ENCODE measurements around the gene MTHFD2. TPM values are rescaled to one million over a fixed set of nuclear protein-coding genes. Genes with fewer than 3 reads are reported as not detected.

Gene MTHFD2
- total and polyA plus RNA-seq, 2 of the 8 experiments (the other 6 are each of a cell fraction or from before 2014, with no cell fraction given) = 99.5 to 291 TPM

GRCh38 chr2:74221604-74222299 is 23.3 kb downstream of the MTHFD2 start:
- H3K4me2 ChIP-seq (ENCODE audit: insufficient read depth in 1 of 2, low read depth in 2 of 2, low read length in 2 of 2) = no peak overlapping the region
- H3K4me1 ChIP-seq (replicated peaks in 1 of 4; ENCODE audit: control insufficient read depth in 3 of 4, insufficient read depth in 4 of 4, low read length in 3 of 4) = peaks cover 0 to under 1% (median 0%) of the 10 kb centered on the region in 4 experiments; a peak in 1 of 7 replicates
- no peak overlapping the region for H3K4me3 ChIP-seq (ENCODE audit: extremely low read depth in 1 of 4, insufficient read depth in 2 of 4, low read depth in 3 of 4, low read length in 4 of 4)
- POLR2A ChIA-PET (ENCODE audit: partially characterized antibody) = interaction anchor here (0.6 to 72.1 kb wide), 10 partner anchors 8 to 241 kb away, joined by 3 to 2699 read pairs (median 4); partner anchors contain the start of genes BOLA3, MOB1A and MTHFD2
- H2BK5ac ChIP-seq (ENCODE audit: low read depth, low read length) = no peak overlapping the region
- H3K27ac ChIP-seq (ENCODE audit: low read depth, low read length) = no peak overlapping the region
- no peak overlapping the region for H4K8ac ChIP-seq (ENCODE audit: extremely low read depth, insufficient read depth, low read length)
- CTCF ChIA-PET (ENCODE audit: partially characterized antibody) = no interaction called here
- no peaks in the 10 kb centered on the region for H3K79me1 ChIP-seq (ENCODE audit: low read depth, low read length)
- H2BK12ac ChIP-seq (ENCODE audit: low read depth, low read length) = no peak overlapping the region
- no peaks in the 10 kb centered on the region for H3K23me2 ChIP-seq (ENCODE audit: low read depth, low read length)
- H2BK15ac ChIP-seq (ENCODE audit: low read length) = no peak overlapping the region
- no peak overlapping the region for H4K91ac ChIP-seq (replicated peaks; ENCODE audit: insufficient read length, low read length)
- no peak overlapping the region for H3K9ac ChIP-seq (replicated peaks in 1 of 4; ENCODE audit: extremely low read depth in 1 of 4, low read depth in 3 of 4, low read length in 3 of 4)
- H3K14ac ChIP-seq (ENCODE audit: insufficient read length) = no peak overlapping the region
- H4K20me1 ChIP-seq (replicated peaks in 1 of 2; ENCODE audit: control insufficient read depth in 1 of 2, insufficient read depth in 2 of 2, low read length in 2 of 2) = peaks cover 0 to 5% of the 10 kb centered on the region in 2 experiments
- no peak overlapping the region for H3K23ac ChIP-seq (ENCODE audit: insufficient read length)
- FAIRE-seq (no peak), DNase-seq (ENCODE audit: low read depth in 1 of 2, low spot score in 2 of 2) (no peak)
- no peak overlapping the region for H2AFZ ChIP-seq (ENCODE audit: low read length)
- WGBS, 2 experiments (ENCODE audit: extremely low coverage in 1 of 2, insufficient coverage in 1 of 2, insufficient read length in 1 of 2, insufficient replicate concordance in 2 of 2, low coverage in 1 of 2, low lambda C conversion rate in 2 of 2, missing lambda C conversion rate in 1 of 2) = 94% methylated on average over 6 of the region's 6 CpGs; no CpG with 5 or more reads in 1 of the 2 experiments
- no peaks in the 10 kb centered on the region for H3K9me3 ChIP-seq (ENCODE audit: insufficient read depth in 2 of 2, low read depth in 1 of 2, low read length in 1 of 2)
- TF ChIP-seq NRF1 (IDR thresholded peaks at IDR 0.05; ENCODE audit: low read depth, low read length) (no peak), JUND (IDR thresholded peaks at IDR 0.05; ENCODE audit: low read length) (no peak), RNF2 (IDR thresholded peaks at IDR 0.05; ENCODE audit: borderline replicate concordance, low read depth, low read length, missing control alignments, poor library complexity, severe bottlenecking) (no peak), POLR2A (IDR thresholded peaks at IDR 0.05; ENCODE audit: control extremely low read depth in 1 of 2, low read depth in 2 of 2, low read length in 2 of 2) (peak in 1 of 2 experiments; percentile 4; a peak in 1 of 3 replicates), POLR2AphosphoS5 (IDR thresholded peaks at IDR 0.05; ENCODE audit: low read depth, low read length) (peak; percentile 57; the same call in 1 of the 2 replicates)
- H3K79me2 ChIP-seq (ENCODE audit: control insufficient read depth in 1 of 2, insufficient read depth in 2 of 2, low read length in 2 of 2) = no peaks in the 10 kb centered on the region
- H3K36me3 ChIP-seq (ENCODE audit: control insufficient read depth in 2 of 4, insufficient read depth in 4 of 4, low read length in 3 of 4) = peaks cover 0 to 33% (median 15%) of the 10 kb centered on the region in 4 experiments; a peak in 6 of 8 replicates
- no peak overlapping the region for H2BK120ac ChIP-seq (replicated peaks; ENCODE audit: low read depth, low read length)
- H2AK5ac ChIP-seq (ENCODE audit: low read depth, low read length) = no peak overlapping the region
- H3K4ac ChIP-seq (replicated peaks; ENCODE audit: insufficient read length, low read depth, low read length) = no peak overlapping the region
- H3K27me3 ChIP-seq (replicated peaks in 1 of 4; ENCODE audit: control insufficient read depth in 3 of 4, extremely low read depth in 1 of 4, insufficient read depth in 3 of 4, low read length in 3 of 4) = no peaks in the 10 kb centered on the region
- H3K56ac ChIP-seq (replicated peaks; ENCODE audit: insufficient read length, low read depth, low read length) = no peak overlapping the region
- H3K18ac ChIP-seq (ENCODE audit: extremely low read depth, low read length) = no peak overlapping the region
- H2BK20ac ChIP-seq (ENCODE audit: low read length) = no peak overlapping the region
- no peak overlapping the region for H4K5ac ChIP-seq (ENCODE audit: insufficient read length, low read depth, low read length)
